Measurements from ENCODE around the gene C12orf43.

The C12orf43 gene

GRCh38 chr12:120999191-121000120, 16.8 kb downstream of the C12orf43 start:
- Histone ChIP-seq H3K9me3 (ENCODE audit: control insufficient read depth, low read length) (no peaks in the 10 kb centered on the region), H3K27me3 (replicated peaks; ENCODE audit: control insufficient read depth, insufficient read depth, low read length, poor library complexity, severe bottlenecking) (no peaks in the 10 kb centered on the region), H3K4me1 (ENCODE audit: control insufficient read depth, insufficient read depth, low read length, poor library complexity, severe bottlenecking) (no peaks in the 10 kb centered on the region), H3K4me3 (ENCODE audit: insufficient read depth, low read depth, low read length, poor library complexity, severe bottlenecking) (no peak overlapping the region), H3K27ac (ENCODE audit: insufficient read depth, low read length, poor library complexity, severe bottlenecking) (no peak overlapping the region), H3K36me3 (ENCODE audit: control insufficient read depth, insufficient read depth, low read length) (peaks cover 26% of the 10 kb centered on the region)
- DNase-seq = no peak

- H3K36me3 ChIP-seq (ENCODE audit: control insufficient read depth, insufficient read depth, low read length) = peaks cover 16% of the 10 kb centered on the region
- no peaks in the 10 kb centered on the region for H3K4me1 ChIP-seq (ENCODE audit: control insufficient read depth, insufficient read depth, low read length, poor library complexity, severe bottlenecking)
- H3K4me3 ChIP-seq (ENCODE audit: insufficient read depth, low read depth, low read length, poor library complexity, severe bottlenecking) = no peak overlapping the region
- H3K27me3 ChIP-seq (replicated peaks; ENCODE audit: control insufficient read depth, insufficient read depth, low read length, poor library complexity, severe bottlenecking) = no peaks in the 10 kb centered on the region
- H3K9me3 ChIP-seq (ENCODE audit: control insufficient read depth, low read length) = no peaks in the 10 kb centered on the region
- H3K27ac ChIP-seq (ENCODE audit: insufficient read depth, low read length, poor library complexity, severe bottlenecking) = no peak overlapping the region
- DNase-seq = no peak
These were observed 17.9 kb downstream of the C12orf43 start for GRCh38 chr12:120998435-120998834.

- H3K36me3 ChIP-seq (ENCODE audit: control insufficient read depth, insufficient read depth, low read length) = peaks cover 8% of the 10 kb centered on the region
- H3K4me1 ChIP-seq (ENCODE audit: control insufficient read depth, insufficient read depth, low read length, poor library complexity, severe bottlenecking) = no peaks in the 10 kb centered on the region
- DNase-seq = no peak
- H3K9me3 ChIP-seq (ENCODE audit: control insufficient read depth, low read length) = no peaks in the 10 kb centered on the region
- no peaks in the 10 kb centered on the region for H3K27me3 ChIP-seq (replicated peaks; ENCODE audit: control insufficient read depth, insufficient read depth, low read length, poor library complexity, severe bottlenecking)
- H3K27ac ChIP-seq (ENCODE audit: insufficient read depth, low read length, poor library complexity, severe bottlenecking) = no peak overlapping the region
- H3K4me3 ChIP-seq (ENCODE audit: insufficient read depth, low read depth, low read length, poor library complexity, severe bottlenecking) = no peak overlapping the region
These were observed 18.8 kb downstream of the C12orf43 start for GRCh38 chr12:120997448-120997847.

GRCh38 chr12:120996133-120996746, 20.0 kb downstream of the C12orf43 start:
- Histone ChIP-seq H3K27ac (ENCODE audit: insufficient read depth, low read length, poor library complexity, severe bottlenecking) (no peak overlapping the region), H3K36me3 (ENCODE audit: control insufficient read depth, insufficient read depth, low read length) (no peaks in the 10 kb centered on the region), H3K27me3 (replicated peaks; ENCODE audit: control insufficient read depth, insufficient read depth, low read length, poor library complexity, severe bottlenecking) (no peaks in the 10 kb centered on the region), H3K4me3 (ENCODE audit: insufficient read depth, low read depth, low read length, poor library complexity, severe bottlenecking) (no peak overlapping the region), H3K4me1 (ENCODE audit: control insufficient read depth, insufficient read depth, low read length, poor library complexity, severe bottlenecking) (no peaks in the 10 kb centered on the region), H3K9me3 (ENCODE audit: control insufficient read depth, low read length) (no peaks in the 10 kb centered on the region)
- no peak for DNase-seq

- H3K36me3 ChIP-seq (ENCODE audit: control insufficient read depth, insufficient read depth, low read length) = no peaks in the 10 kb centered on the region
- H3K4me3 ChIP-seq (ENCODE audit: insufficient read depth, low read depth, low read length, poor library complexity, severe bottlenecking) = no peak overlapping the region
- no peak for DNase-seq
- no peaks in the 10 kb centered on the region for H3K4me1 ChIP-seq (ENCODE audit: control insufficient read depth, insufficient read depth, low read length, poor library complexity, severe bottlenecking)
- no peaks in the 10 kb centered on the region for H3K27me3 ChIP-seq (replicated peaks; ENCODE audit: control insufficient read depth, insufficient read depth, low read length, poor library complexity, severe bottlenecking)
- H3K27ac ChIP-seq (ENCODE audit: insufficient read depth, low read length, poor library complexity, severe bottlenecking) = no peak overlapping the region
- H3K9me3 ChIP-seq (ENCODE audit: control insufficient read depth, low read length) = no peaks in the 10 kb centered on the region
These were observed 21.5 kb downstream of the C12orf43 start for GRCh38 chr12:120994589-120995337.

- Histone ChIP-seq H3K9me3 (ENCODE audit: control insufficient read depth, low read length) (no peaks in the 10 kb centered on the region), H3K4me3 (ENCODE audit: insufficient read depth, low read depth, low read length, poor library complexity, severe bottlenecking) (no peak overlapping the region), H3K27me3 (replicated peaks; ENCODE audit: control insufficient read depth, insufficient read depth, low read length, poor library complexity, severe bottlenecking) (no peaks in the 10 kb centered on the region), H3K27ac (ENCODE audit: insufficient read depth, low read length, poor library complexity, severe bottlenecking) (no peak overlapping the region), H3K36me3 (ENCODE audit: control insufficient read depth, insufficient read depth, low read length) (no peaks in the 10 kb centered on the region), H3K4me1 (ENCODE audit: control insufficient read depth, insufficient read depth, low read length, poor library complexity, severe bottlenecking) (no peaks in the 10 kb centered on the region)
- DNase-seq = no peak
These were observed 22.2 kb downstream of the C12orf43 start for GRCh38 chr12:120994059-120994458.

GRCh38 chr12:120993496-120993895, 22.8 kb downstream of the C12orf43 start:
- Histone ChIP-seq H3K4me3 (ENCODE audit: insufficient read depth, low read depth, low read length, poor library complexity, severe bottlenecking) (no peak overlapping the region), H3K27me3 (replicated peaks; ENCODE audit: control insufficient read depth, insufficient read depth, low read length, poor library complexity, severe bottlenecking) (no peaks in the 10 kb centered on the region), H3K4me1 (ENCODE audit: control insufficient read depth, insufficient read depth, low read length, poor library complexity, severe bottlenecking) (no peaks in the 10 kb centered on the region), H3K9me3 (ENCODE audit: control insufficient read depth, low read length) (no peaks in the 10 kb centered on the region), H3K27ac (ENCODE audit: insufficient read depth, low read length, poor library complexity, severe bottlenecking) (no peak overlapping the region), H3K36me3 (ENCODE audit: control insufficient read depth, insufficient read depth, low read length) (no peaks in the 10 kb centered on the region)
- DNase-seq = no peak

GRCh38 chr12:120992989-120993388, 23.3 kb downstream of the C12orf43 start:
- no peaks in the 10 kb centered on the region for H3K4me1 ChIP-seq (ENCODE audit: control insufficient read depth, insufficient read depth, low read length, poor library complexity, severe bottlenecking)
- no peaks in the 10 kb centered on the region for H3K9me3 ChIP-seq (ENCODE audit: control insufficient read depth, low read length)
- no peaks in the 10 kb centered on the region for H3K36me3 ChIP-seq (ENCODE audit: control insufficient read depth, insufficient read depth, low read length)
- no peak overlapping the region for H3K4me3 ChIP-seq (ENCODE audit: insufficient read depth, low read depth, low read length, poor library complexity, severe bottlenecking)
- no peak for DNase-seq
- no peaks in the 10 kb centered on the region for H3K27me3 ChIP-seq (replicated peaks; ENCODE audit: control insufficient read depth, insufficient read depth, low read length, poor library complexity, severe bottlenecking)
- no peak overlapping the region for H3K27ac ChIP-seq (ENCODE audit: insufficient read depth, low read length, poor library complexity, severe bottlenecking)

GRCh38 chr12:120991965-120992364, 24.3 kb downstream of the C12orf43 start:
- Histone ChIP-seq H3K9me3 (ENCODE audit: control insufficient read depth, low read length) (no peaks in the 10 kb centered on the region), H3K4me3 (ENCODE audit: insufficient read depth, low read depth, low read length, poor library complexity, severe bottlenecking) (no peak overlapping the region), H3K27ac (ENCODE audit: insufficient read depth, low read length, poor library complexity, severe bottlenecking) (no peak overlapping the region), H3K36me3 (ENCODE audit: control insufficient read depth, insufficient read depth, low read length) (no peaks in the 10 kb centered on the region), H3K4me1 (ENCODE audit: control insufficient read depth, insufficient read depth, low read length, poor library complexity, severe bottlenecking) (no peaks in the 10 kb centered on the region), H3K27me3 (replicated peaks; ENCODE audit: control insufficient read depth, insufficient read depth, low read length, poor library complexity, severe bottlenecking) (no peaks in the 10 kb centered on the region)
- DNase-seq = no peak

Measured in effector memory CD4-positive, alpha-beta T cell (primary cell).